ENCODE measurements around the gene COL10A1.
"Not testable (repeated sequence)": the region's sequence is repeated elsewhere in the genome, so short reads cannot be mapped to it uniquely, and the experiment has no call there.

Gene COL10A1

GRCh38 chr6:116127771-116128493 lies 2.0 kb upstream of the COL10A1 start:
- intact Hi-C loops (cut with DNase I), result no loop called here
- no peak for DNase-seq

GRCh38 chr6:116120430-116120829 lies 5.5 kb downstream of the COL10A1 start:
- intact Hi-C loops (cut with DNase I), result no loop called here
- DNase-seq, result peak in 2 of 10 donors; percentile 62 to 75

GRCh38 chr6:116118608-116119007 lies 7.3 kb downstream of the COL10A1 start:
- no peak for DNase-seq
- intact Hi-C loops (cut with DNase I), result loop anchor here (10.0 kb wide), 1 partner anchor 96 kb away; no protein-coding TSS in a partner anchor

GRCh38 chr6:116115781-116116180 lies 10.2 kb downstream of the COL10A1 start:
- no peak for DNase-seq
- intact Hi-C loops (cut with DNase I), result loop anchor here (10.0 kb wide), 1 partner anchor 99 kb away; no protein-coding TSS in a partner anchor

- intact Hi-C loops (cut with DNase I), result loop anchor here (10.0 kb wide), 1 partner anchor 101 kb away; no protein-coding TSS in a partner anchor
- no peak for DNase-seq
These were observed 12.5 kb downstream of the COL10A1 start for GRCh38 chr6:116113386-116113785.

- peak in 1 of 10 donors; percentile 37 for DNase-seq
- intact Hi-C loops (cut with DNase I), result loop anchor here (10.0 kb wide), 1 partner anchor 103 kb away; no protein-coding TSS in a partner anchor
These were observed 14.1 kb downstream of the COL10A1 start for GRCh38 chr6:116111552-116112528.

- DNase-seq, result no peak
- intact Hi-C loops (cut with DNase I), result no loop called here
These were observed 17.1 kb downstream of the COL10A1 start for GRCh38 chr6:116108836-116109235.

- intact Hi-C loops (cut with DNase I), result no loop called here
- DNase-seq, result no peak
These were observed 19.8 kb downstream of the COL10A1 start for GRCh38 chr6:116106146-116106545.

- intact Hi-C loops (cut with DNase I), result no loop called here
- DNase-seq, result no peak
These were observed 20.7 kb downstream of the COL10A1 start for GRCh38 chr6:116105247-116105646.

- no peak for DNase-seq
- intact Hi-C loops (cut with DNase I), result loop anchor here (5.0 kb wide), 1 partner anchor 132 kb away; no protein-coding TSS in a partner anchor
These were observed 21.3 kb downstream of the COL10A1 start for GRCh38 chr6:116104636-116105035.

- DNase-seq, result no peak
- intact Hi-C loops (cut with DNase I), result loop anchor here (5.0 kb wide), 1 partner anchor 131 kb away; no protein-coding TSS in a partner anchor
These were observed 23.1 kb downstream of the COL10A1 start for GRCh38 chr6:116102873-116103272.

GRCh38 chr6:116101790-116102189 lies 24.1 kb downstream of the COL10A1 start:
- DNase-seq, result no peak
- intact Hi-C loops (cut with DNase I), result loop anchor here (5.0 kb wide), 1 partner anchor 129 kb away; no protein-coding TSS in a partner anchor

GRCh38 chr6:116101302-116101718 lies 24.6 kb downstream of the COL10A1 start:
- intact Hi-C loops (cut with DNase I), result loop anchor here (5.0 kb wide), 1 partner anchor 129 kb away; no protein-coding TSS in a partner anchor
- peak in 1 of 10 donors; percentile 48 for DNase-seq

GRCh38 chr6:116100419-116101301 lies 25.3 kb downstream of the COL10A1 start, which contains the start of gene NT5DC1:
NT5DC1 (plus strand) TSS chr6:116100853; CDS start chr6:116100931, 78 bp downstream.
- intact Hi-C loops (cut with DNase I), result loop anchor here (5.0 kb wide), 1 partner anchor 128 kb away; no protein-coding TSS in a partner anchor
- peak; percentile 67 to 97 (median 81) for DNase-seq

- intact Hi-C loops (cut with DNase I), result loop anchor here (2.0 to 5.0 kb wide), 2 partner anchors 86 to 1352 kb away; no protein-coding TSS in a partner anchor
- no peak for DNase-seq
These were observed 26.9 kb downstream of the COL10A1 start for GRCh38 chr6:116099036-116099435.

- no peak for DNase-seq
- intact Hi-C loops (cut with DNase I), result loop anchor here (5.0 kb wide), 1 partner anchor 1350 kb away; no protein-coding TSS in a partner anchor
These were observed 28.7 kb downstream of the COL10A1 start for GRCh38 chr6:116096979-116097816.

- DNase-seq, result not testable (repeated sequence)
- intact Hi-C loops (cut with DNase I), result loop anchor here (5.0 kb wide), 1 partner anchor 1349 kb away; no protein-coding TSS in a partner anchor
These were observed 29.7 kb downstream of the COL10A1 start for GRCh38 chr6:116096048-116096759.

GRCh38 chr6:116094041-116094440 lies 31.9 kb downstream of the COL10A1 start:
- DNase-seq, result no peak
- intact Hi-C loops (cut with DNase I), result no loop called here
